WTC11 (cell line): ENCODE results near the gene NCF2. TPM values are rescaled to one million over a fixed set of nuclear protein-coding genes. Genes with fewer than 3 reads are reported as not detected.

Experiments
- ATAC-seq: fragments of 200-7000 bp; cut with Tn5 transposase; 2 replicates; pipeline ENCODE4 v1.10.0; 2021; ENCODE audit warnings: mild to moderate bottlenecking, moderate library complexity
- CTCF ChIA-PET: fragments of 300-600 bp; sonication (Branson Sonifier 250); formaldehyde crosslinking; loops from one replicate; lab custom pipeline; 2021; ENCODE audit warnings: antibody characterized with exemption; lab: Charles Lee
- POLR2A ChIA-PET: fragments of 350-600 bp; sonication (Branson Sonifier 250); formaldehyde crosslinking; loops from one replicate; lab custom pipeline; 2021; ENCODE audit warnings: antibody characterized with exemption; lab: Charles Lee
- DNase-seq: peaks from one replicate; pipeline ENCODE4 v3.0.0; 2021; ENCODE audit warnings: low spot score
- H3K27ac Mint-ChIP-seq: 2 replicates; pipeline ENCODE4 v1.8.0; 2021; ENCODE audit warnings: mixed read lengths
- H3K27me3 Mint-ChIP-seq: 2 replicates; pipeline ENCODE4 v1.8.0; 2021; ENCODE audit warnings: low read depth, mild to moderate bottlenecking, moderate library complexity, mixed read lengths
- H3K36me3 Mint-ChIP-seq: 2 replicates; pipeline ENCODE4 v1.8.0; 2021; ENCODE audit warnings: mixed read lengths
- H3K4me1 Mint-ChIP-seq: 2 replicates; pipeline ENCODE4 v1.8.0; 2022; ENCODE audit warnings: mixed read lengths
- H3K4me3 Mint-ChIP-seq: 2 replicates; pipeline ENCODE4 v1.8.0; 2021; ENCODE audit warnings: mild to moderate bottlenecking, moderate library complexity, mixed read lengths
- H3K9me3 Mint-ChIP-seq: 2 replicates; pipeline ENCODE4 v1.8.0; 2021; ENCODE audit warnings: mixed read lengths
- ARID4B ChIP-seq: sonication (generic); formaldehyde crosslinking; IDR thresholded peaks from 2 replicates; pipeline ENCODE4 v1.8.0; 2023; ENCODE audit warnings: missing genetic modification reagents, mild to moderate bottlenecking, borderline replicate concordance
- ATF2 ChIP-seq: sonication (generic); formaldehyde crosslinking; IDR thresholded peaks from 2 replicates; pipeline ENCODE4 v1.8.1; 2022; ENCODE audit warnings: low read depth, missing genetic modification reagents, borderline replicate concordance
- CREM ChIP-seq: sonication (generic); formaldehyde crosslinking; IDR thresholded peaks from 2 replicates; pipeline ENCODE4 v1.8.1; 2022; ENCODE audit warnings: mild to moderate bottlenecking, missing genetic modification reagents, moderate library complexity
- ESRRA ChIP-seq: sonication (generic); formaldehyde crosslinking; IDR thresholded peaks from 2 replicates; pipeline ENCODE4 v1.8.1; 2022; ENCODE audit warnings: mild to moderate bottlenecking, missing genetic modification reagents, borderline replicate concordance
- FOXP4 ChIP-seq: sonication (generic); formaldehyde crosslinking; IDR thresholded peaks from 2 replicates; pipeline ENCODE4 v1.8.0; 2022; ENCODE audit warnings: mild to moderate bottlenecking, missing genetic modification reagents
- GABPB1 ChIP-seq: sonication (generic); formaldehyde crosslinking; IDR thresholded peaks from 2 replicates; pipeline ENCODE4 v1.8.1; 2023; ENCODE audit warnings: mild to moderate bottlenecking, missing genetic modification reagents
- IRF2 ChIP-seq: sonication (generic); formaldehyde crosslinking; IDR thresholded peaks from 2 replicates; pipeline ENCODE4 v1.8.0; 2022; ENCODE audit warnings: low read depth, missing genetic modification reagents, borderline replicate concordance
- MLX ChIP-seq: sonication (generic); formaldehyde crosslinking; IDR thresholded peaks from 2 replicates; pipeline ENCODE4 v1.8.1; 2023; ENCODE audit warnings: mild to moderate bottlenecking, missing genetic modification reagents, moderate library complexity
- STAT6 ChIP-seq: sonication (generic); formaldehyde crosslinking; conservative IDR thresholded peaks from 2 replicates; pipeline ENCODE4 v1.8.1; 2023; ENCODE audit warnings: mild to moderate bottlenecking, low read depth, missing genetic modification reagents, moderate library complexity
- TCF7 ChIP-seq: sonication (generic); formaldehyde crosslinking; IDR thresholded peaks from 2 replicates; pipeline ENCODE4 v1.8.0; 2022; ENCODE audit warnings: mild to moderate bottlenecking, low read depth, missing genetic modification reagents, moderate library complexity
- TEAD1 ChIP-seq: sonication (generic); formaldehyde crosslinking; IDR thresholded peaks from 2 replicates; pipeline ENCODE4 v1.8.0; 2022; ENCODE audit warnings: mild to moderate bottlenecking, missing genetic modification reagents
- ZMAT4 ChIP-seq: fragments of 250-450 bp; sonication (Bioruptor Pico); IDR thresholded peaks from 2 replicates; pipeline ENCODE4 v1.9.0; 2021; ENCODE audit warnings: mild to moderate bottlenecking
- ZNF396 ChIP-seq: fragments of 250-450 bp; sonication (Bioruptor Pico); IDR thresholded peaks from 2 replicates; pipeline ENCODE4 v1.8.0; 2021; ENCODE audit warnings: mild to moderate bottlenecking, moderate library complexity, borderline replicate concordance
- ZNF532 ChIP-seq: fragments of 250-450 bp; sonication (Bioruptor Pico); IDR thresholded peaks from 2 replicates; pipeline ENCODE4 v1.9.0; 2021; ENCODE audit warnings: mild to moderate bottlenecking, borderline replicate concordance
- total RNA-seq: library from RNA; stranded (reverse); gene quantifications from 3 replicates; pipeline ENCODE4 v1.2.3, GENCODE V29; 2021

Gene NCF2
- total RNA-seq, 1 experiment from 2014 or later = 0.52 TPM

GRCh38 chr1:183605904-183606303 is 15.6 kb upstream of the NCF2 start (continued):
- TF ChIP-seq ARID4B (CRISPR knock-in tag) = no peak
- TF ChIP-seq ESRRA (CRISPR knock-in tag) = no peak
- no peak for TF ChIP-seq CREM (CRISPR knock-in tag)
- no peak for TF ChIP-seq TEAD1 (CRISPR knock-in tag)
- no peak for TF ChIP-seq ZNF396 (CRISPR knock-in tag)
- no peak for TF ChIP-seq FOXP4 (CRISPR knock-in tag)

- TF ChIP-seq ZMAT4 (CRISPR knock-in tag) (no peak), STAT6 (CRISPR knock-in tag) (no peak), ZNF532 (no peak), TCF7 (CRISPR knock-in tag) (no peak), GABPB1 (CRISPR knock-in tag) (no peak), ATF2 (CRISPR knock-in tag) (no peak), IRF2 (no peak), MLX (CRISPR knock-in tag) (no peak)
- H3K9me3 Mint-ChIP-seq = no peaks in the 10 kb centered on the region
- POLR2A ChIA-PET = no interaction called here
- no peak overlapping the region for H3K27ac Mint-ChIP-seq
- H3K27me3 Mint-ChIP-seq = no peaks in the 10 kb centered on the region; the same call in 1 of the 2 replicates
- no peaks in the 10 kb centered on the region for H3K4me1 Mint-ChIP-seq
- H3K36me3 Mint-ChIP-seq = no peaks in the 10 kb centered on the region
- no peak overlapping the region for H3K4me3 Mint-ChIP-seq
- CTCF ChIA-PET = interaction anchor here (0.8 to 0.9 kb wide), 2 partner anchors 22 to 298 kb away, joined by 3 read pairs; no protein-coding TSS in a partner anchor
- ATAC-seq = no peak
- no peak for DNase-seq
These were observed 14.6 kb upstream of the NCF2 start for GRCh38 chr1:183604815-183605214.
